Loucy (cell line): ENCODE measurements around the gene TRIM2.

Experiments used
- CTCF ChIP-seq: fragments of 200-600 bp; sonication (generic); conservative IDR thresholded peaks from 2 replicates; pipeline ENCODE4 v1.5.1; 2014; ENCODE audit warnings: mild to moderate bottlenecking, antibody characterized with exemption, low read length
- EZH2phosphoT487 ChIP-seq: fragments of 200-600 bp; IDR thresholded peaks from 2 replicates; pipeline ENCODE4 v1.6.1; 2018; ENCODE audit warnings: antibody characterized with exemption, mild to moderate bottlenecking, moderate library complexity, borderline replicate concordance

GRCh38 chr4:153387981-153388380 is 183.7 kb downstream of the TRIM2 start:
- TF ChIP-seq CTCF (no peak), EZH2phosphoT487 (no peak)
